GM23338 (cell line): ENCODE results near the gene MEAK7. TPM values are rescaled to one million over a fixed set of nuclear protein-coding genes. Genes with fewer than 3 reads are reported as not detected.

ENCODE experiments used
- ATAC-seq: fragments of 200-7000 bp; cut with Tn5 transposase; 3 replicates; pipeline ENCODE4 v1.9.1; 2020
- DNase-seq: peaks from one replicate; pipeline ENCODE4 v3.0.0-alpha.2; 2015; ENCODE audit warnings: low spot score
- H2AFZ ChIP-seq: fragments of 200-600 bp; sonication (generic); 2 replicates; pipeline ENCODE4 v1.8.0; 2016; ENCODE audit warnings: antibody characterized with exemption, mild to moderate bottlenecking, moderate library complexity
- H3F3A ChIP-seq: fragments of 200-600 bp; sonication (generic); replicated peaks from 2 replicates; pipeline ENCODE4 v1.8.0; 2017; ENCODE audit warnings: antibody characterized with exemption, mixed run types, low read depth
- H3K27ac ChIP-seq: fragments of 200-600 bp; sonication (generic); 2 replicates; pipeline ENCODE4 v1.6.1; 2016; ENCODE audit warnings: low read depth
- H3K27me3 ChIP-seq: fragments of 200-600 bp; sonication (generic); 2 replicates; pipeline ENCODE4 v1.8.0; 2016; ENCODE audit warnings: mild to moderate bottlenecking, mixed run types, moderate library complexity; ENCODE audit not compliant: insufficient read depth
- H3K36me3 ChIP-seq: fragments of 200-600 bp; sonication (generic); 2 replicates; pipeline ENCODE4 v1.8.0; 2016; ENCODE audit warnings: mild to moderate bottlenecking; ENCODE audit not compliant: insufficient read depth
- H3K4me1 ChIP-seq: fragments of 200-600 bp; sonication (generic); 2 replicates; pipeline ENCODE4 v1.8.0; 2016; ENCODE audit warnings: mild to moderate bottlenecking, moderate library complexity; ENCODE audit not compliant: insufficient read depth
- H3K4me2 ChIP-seq: fragments of 200-600 bp; sonication (generic); 2 replicates; pipeline ENCODE4 v1.7.1; 2017; ENCODE audit warnings: mixed run types
- H3K4me3 ChIP-seq: fragments of 200-600 bp; sonication (generic); 2 replicates; pipeline ENCODE4 v1.6.1; 2016; ENCODE audit warnings: mixed run types
- H3K79me2 ChIP-seq: fragments of 200-600 bp; sonication (generic); replicated peaks from 2 replicates; pipeline ENCODE4 v1.8.0; 2017; ENCODE audit warnings: mild to moderate bottlenecking; ENCODE audit not compliant: insufficient read depth
- H3K9me2 ChIP-seq: fragments of 200-600 bp; sonication (generic); 2 replicates; pipeline ENCODE4 v1.8.0; 2017; ENCODE audit not compliant: insufficient read depth
- H4K20me1 ChIP-seq: fragments of 200-600 bp; sonication (generic); replicated peaks from 2 replicates; pipeline ENCODE4 v1.8.0; 2017; ENCODE audit warnings: mild to moderate bottlenecking; ENCODE audit not compliant: insufficient read depth
- H3K27ac Mint-ChIP-seq: 2 replicates; pipeline ENCODE4 v1.8.0; 2020; ENCODE audit warnings: inconsistent platforms, mild to moderate bottlenecking, moderate library complexity, mixed read lengths
- H3K27me3 Mint-ChIP-seq: 3 replicates; pipeline ENCODE4 v1.8.0; 2022; ENCODE audit warnings: low read depth, mild to moderate bottlenecking, moderate library complexity, mixed read lengths, inconsistent platforms; ENCODE audit not compliant: insufficient read depth, poor library complexity
- H3K36me3 Mint-ChIP-seq: 3 replicates; pipeline ENCODE4 v1.8.0; 2021; ENCODE audit warnings: low read depth, mild to moderate bottlenecking, inconsistent platforms, moderate library complexity, mixed read lengths
- H3K4me1 Mint-ChIP-seq: 3 replicates; pipeline ENCODE4 v1.8.0; 2020; ENCODE audit warnings: mild to moderate bottlenecking, inconsistent platforms, mixed read lengths
- H3K4me3 Mint-ChIP-seq: 3 replicates; pipeline ENCODE4 v1.8.0; 2021; ENCODE audit warnings: moderate library complexity, mild to moderate bottlenecking, inconsistent platforms, mixed read lengths
- H3K9me3 Mint-ChIP-seq: 3 replicates; pipeline ENCODE4 v1.8.0; 2020; ENCODE audit warnings: moderate library complexity, mild to moderate bottlenecking, inconsistent platforms, mixed read lengths
- CREB1 ChIP-seq: fragments of 250-450 bp; sonication (Bioruptor Pico); IDR thresholded peaks from 2 replicates; pipeline ENCODE4 v1.5.0; 2020; ENCODE audit warnings: low read depth, mild to moderate bottlenecking, moderate library complexity
- CTCF ChIP-seq, 2 experiments: fragments of 200-600 bp in 1 of 2; sonication (generic) in 1 of 2; conservative IDR thresholded peaks; 2 replicates each; pipeline versions ENCODE4 v1.5.1 to v1.6.1; 2016 to 2017; ENCODE audit warnings: antibody characterized with exemption in 2 of 2, low read depth in 2 of 2, mild to moderate bottlenecking in 2 of 2, moderate library complexity in 1 of 2
- EZH2 ChIP-seq: fragments of 200-600 bp; sonication (generic); IDR thresholded peaks from one replicate; pipeline ENCODE4 v1.8.0; 2017; ENCODE audit warnings: antibody characterized with exemption, mild to moderate bottlenecking, low read depth; ENCODE audit not compliant: unreplicated experiment
- EZH2phosphoT487 ChIP-seq: fragments of 200-600 bp; sonication (generic); IDR thresholded peaks from one replicate; pipeline ENCODE4 v1.8.1; 2018; ENCODE audit warnings: antibody characterized with exemption; ENCODE audit not compliant: unreplicated experiment
- JUNB ChIP-seq: IDR thresholded peaks from one replicate; pipeline ENCODE4 v1.6.1; 2016; ENCODE audit warnings: antibody characterized with exemption; ENCODE audit not compliant: unreplicated experiment
- POLR2AphosphoS5 ChIP-seq: IDR thresholded peaks from 2 replicates; pipeline ENCODE4 v1.6.1; 2016; ENCODE audit warnings: antibody characterized with exemption, low read depth
- REST ChIP-seq: IDR thresholded peaks from one replicate; pipeline ENCODE4 v1.6.1; 2018; ENCODE audit warnings: antibody characterized with exemption; ENCODE audit not compliant: unreplicated experiment
- STAT1 ChIP-seq: IDR thresholded peaks from one replicate; pipeline ENCODE4 v1.6.1; 2016; ENCODE audit warnings: antibody characterized with exemption; ENCODE audit not compliant: unreplicated experiment
- ZNF114 ChIP-seq: fragments of 250-450 bp; sonication (Bioruptor Pico); IDR thresholded peaks from 2 replicates; pipeline ENCODE4 v1.5.0; 2020; ENCODE audit warnings: mild to moderate bottlenecking, moderate library complexity
- ZNF331 ChIP-seq: fragments of 250-450 bp; sonication (Bioruptor Pico); IDR thresholded peaks from 2 replicates; pipeline ENCODE4 v1.5.0; 2020; ENCODE audit warnings: low read depth, mild to moderate bottlenecking, moderate library complexity
- ZNF462 ChIP-seq: fragments of 250-450 bp; sonication (Bioruptor Pico); IDR thresholded peaks from 2 replicates; pipeline ENCODE4 v1.5.0; 2020; ENCODE audit warnings: mild to moderate bottlenecking, moderate library complexity
- polyA plus RNA-seq: library from polyadenylated mRNA; unstranded; fragments of >200 nt; fragmentation: Nextera tagmentation; extraction: Ambion mirVana; gene quantifications from 2 replicates; pipeline ENCODE4 v1.2.1, GENCODE V29; 2016
- total RNA-seq: library from RNA; depleted of rRNA; stranded (reverse); fragments of >200 nt; shearing (Covaris generic); gene quantifications from 2 replicates; pipeline ENCODE4 v1.2.3, GENCODE V29; 2014

The MEAK7 gene
- total and polyA plus RNA-seq, 2 experiments from 2014 or later, result 7.5 to 17.2 TPM

GRCh38 chr16:84486126-84486525 is 18.3 kb downstream of the MEAK7 start:
- Mint-ChIP-seq H3K27ac (no peak overlapping the region), H3K36me3 (peaks cover 22% of the 10 kb centered on the region), H3K27me3 (peaks cover 4% of the 10 kb centered on the region), H3K9me3 (0 out of 3 replicates have a peak, but pooled peaks cover 3% of the 10 kb centered on the region), H3K4me1 (no peaks in the 10 kb centered on the region), H3K4me3 (no peak overlapping the region)
- Histone ChIP-seq H3K9me2 (no peaks in the 10 kb centered on the region), H3K27ac (no peak overlapping the region), H3K4me1 (no peaks in the 10 kb centered on the region), H3K27me3 (no peaks in the 10 kb centered on the region), H3K79me2 (no peaks in the 10 kb centered on the region), H4K20me1 (no peaks in the 10 kb centered on the region; the same call in 1 of the 2 replicates), H3K36me3 (no peaks in the 10 kb centered on the region), H3K4me3 (no peak overlapping the region), H3K4me2 (no peak overlapping the region), H2AFZ (no peak overlapping the region), H3F3A (no peaks in the 10 kb centered on the region)
- TF ChIP-seq POLR2AphosphoS5, result no peak
- no peak for TF ChIP-seq EZH2phosphoT487
- TF ChIP-seq EZH2, result no peak
- TF ChIP-seq STAT1, result no peak
- no peak for TF ChIP-seq ZNF114
- TF ChIP-seq JUNB, result no peak
- TF ChIP-seq REST, result no peak
- no peak for TF ChIP-seq ZNF331 (CRISPR knock-in tag)
- no peak for TF ChIP-seq CTCF (conservative IDR thresholded peaks at IDR 0.05; ENCODE audit: low read depth in 2 of 2)
- no peak for TF ChIP-seq ZNF462 (CRISPR knock-in tag)
- TF ChIP-seq CREB1, result no peak
- no peak for ATAC-seq
- no peak for DNase-seq
